DMS79 treated with DMSO at 0.1 percent for 48 hours (cell line): Measurements from ENCODE around the gene AUTS2.

Source experiments
- DNase-seq: peaks from one replicate; lab custom pipeline; 2025; lab: John Stamatoyannopoulos, UW

Gene AUTS2

GRCh38 chr7:69992938-69993337 is 394.7 kb downstream of the AUTS2 start:
- no peak for DNase-seq

GRCh38 chr7:69994218-69994617 is 395.9 kb downstream of the AUTS2 start:
- no peak for DNase-seq

- no peak for DNase-seq
These were observed 396.7 kb downstream of the AUTS2 start for GRCh38 chr7:69994886-69995542.

GRCh38 chr7:69996121-69996520 is 397.8 kb downstream of the AUTS2 start:
- peak; percentile 26 for DNase-seq

GRCh38 chr7:70000737-70001348 is 402.6 kb downstream of the AUTS2 start:
- no peak for DNase-seq

GRCh38 chr7:70005480-70005879 is 407.2 kb downstream of the AUTS2 start:
- DNase-seq: no peak

GRCh38 chr7:70005891-70006260 is 407.6 kb downstream of the AUTS2 start:
- DNase-seq: no peak

- no peak for DNase-seq
These were observed 408.1 kb downstream of the AUTS2 start for GRCh38 chr7:70006261-70006920.

GRCh38 chr7:70008466-70008865 is 410.2 kb downstream of the AUTS2 start:
- DNase-seq: no peak

GRCh38 chr7:70014472-70015177 is 416.4 kb downstream of the AUTS2 start:
- no peak for DNase-seq

- DNase-seq: no peak
These were observed 417.1 kb downstream of the AUTS2 start for GRCh38 chr7:70015353-70015752.

- DNase-seq: no peak
These were observed 417.9 kb downstream of the AUTS2 start for GRCh38 chr7:70016044-70016770.

- DNase-seq: no peak
These were observed 419.1 kb downstream of the AUTS2 start for GRCh38 chr7:70017357-70017756.

GRCh38 chr7:70018700-70019099 is 420.4 kb downstream of the AUTS2 start:
- DNase-seq: no peak

GRCh38 chr7:70027867-70028266 is 429.6 kb downstream of the AUTS2 start:
- DNase-seq: no peak

- no peak for DNase-seq
These were observed 430.3 kb downstream of the AUTS2 start for GRCh38 chr7:70028620-70029019.

- no peak for DNase-seq
These were observed 431.7 kb downstream of the AUTS2 start for GRCh38 chr7:70029993-70030392.

- DNase-seq: no peak
These were observed 432.5 kb downstream of the AUTS2 start for GRCh38 chr7:70030745-70031144.

- no peak for DNase-seq
These were observed 433.0 kb downstream of the AUTS2 start for GRCh38 chr7:70031245-70031644.

GRCh38 chr7:70032649-70033048 is 434.4 kb downstream of the AUTS2 start:
- DNase-seq: no peak

GRCh38 chr7:70033226-70033625 is 435.0 kb downstream of the AUTS2 start:
- no peak for DNase-seq

GRCh38 chr7:70034999-70035398 is 436.7 kb downstream of the AUTS2 start:
- no peak for DNase-seq
